ENCODE measurements around the gene CLEC16A.

Gene CLEC16A

GRCh38 chr16:11067266-11067665 lies 122.9 kb downstream of the CLEC16A start:
- no peak for DNase-seq

- no peak for DNase-seq
These were observed 123.4 kb downstream of the CLEC16A start for GRCh38 chr16:11067697-11068141.

- DNase-seq, result no peak
These were observed 127.5 kb downstream of the CLEC16A start for GRCh38 chr16:11071829-11072228.

GRCh38 chr16:11072420-11073153 lies 128.2 kb downstream of the CLEC16A start:
- no peak for DNase-seq

- no peak for DNase-seq
These were observed 129.1 kb downstream of the CLEC16A start for GRCh38 chr16:11073407-11073999.

GRCh38 chr16:11074131-11074530 lies 129.8 kb downstream of the CLEC16A start:
- no peak for DNase-seq

GRCh38 chr16:11075163-11075562 lies 130.8 kb downstream of the CLEC16A start:
- DNase-seq, result no peak

- no peak for DNase-seq
These were observed 132.1 kb downstream of the CLEC16A start for GRCh38 chr16:11076259-11077018.

GRCh38 chr16:11078812-11079459 lies 134.6 kb downstream of the CLEC16A start:
- DNase-seq, result no peak

GRCh38 chr16:11079652-11080187 lies 135.4 kb downstream of the CLEC16A start:
- no peak for DNase-seq

- DNase-seq, result no peak
These were observed 136.1 kb downstream of the CLEC16A start for GRCh38 chr16:11080327-11080967.

GRCh38 chr16:11080999-11081630 lies 136.8 kb downstream of the CLEC16A start:
- no peak for DNase-seq

- DNase-seq, result no peak
These were observed 137.9 kb downstream of the CLEC16A start for GRCh38 chr16:11082108-11082859.

- DNase-seq, result no peak
These were observed 138.6 kb downstream of the CLEC16A start for GRCh38 chr16:11082860-11083388.

- no peak for DNase-seq
These were observed 140.1 kb downstream of the CLEC16A start for GRCh38 chr16:11084484-11084875.

- no peak for DNase-seq
These were observed 140.6 kb downstream of the CLEC16A start for GRCh38 chr16:11084876-11085485.

GRCh38 chr16:11085916-11086315 lies 141.6 kb downstream of the CLEC16A start:
- DNase-seq, result no peak

GRCh38 chr16:11087691-11088073 lies 143.3 kb downstream of the CLEC16A start:
- DNase-seq, result no peak

GRCh38 chr16:11088074-11088730 lies 143.8 kb downstream of the CLEC16A start:
- no peak for DNase-seq

GRCh38 chr16:11088831-11089230 lies 144.5 kb downstream of the CLEC16A start:
- DNase-seq, result no peak
